HepG2 (cell line): ENCODE results near the gene FAM131A. TPM values are rescaled to one million over a fixed set of nuclear protein-coding genes. Genes with fewer than 3 reads are reported as not detected.
A peak's percentile ranks its signal among the peaks of the same experiment; 100 is the strongest.

Experiments
- ARID4A ChIP-seq: sonication (generic); formaldehyde crosslinking; IDR thresholded peaks from 2 replicates; pipeline ENCODE4 v1.5.0; 2020; ENCODE audit warnings: mild to moderate bottlenecking, missing genetic modification reagents, borderline replicate concordance
- ARNTL ChIP-seq: sonication (generic); formaldehyde crosslinking; IDR thresholded peaks from 2 replicates; pipeline ENCODE4 v1.4.0; 2020; ENCODE audit warnings: mild to moderate bottlenecking, missing genetic modification reagents
- BCL6 ChIP-seq: IDR thresholded peaks from 2 replicates; pipeline ENCODE4 v1.6.1; 2016; ENCODE audit warnings: missing genetic modification reagents, missing compliant biosample characterization
- DR1 ChIP-seq: sonication (generic); formaldehyde crosslinking; IDR thresholded peaks from 2 replicates; pipeline ENCODE4 v1.8.0; 2021; ENCODE audit warnings: mild to moderate bottlenecking, missing genetic modification reagents, inconsistent platforms
- HNRNPH1 ChIP-seq: fragments of 200-400 bp; formaldehyde crosslinking; optimal IDR thresholded peaks from 2 replicates; pipeline ENCODE3; 2017; ENCODE audit warnings: mild to moderate bottlenecking, low read depth, low read length
- HOXA5 ChIP-seq: sonication (generic); formaldehyde crosslinking; IDR thresholded peaks from 2 replicates; pipeline ENCODE4 v1.4.0; 2020; ENCODE audit warnings: missing genetic modification reagents
- MED1 ChIP-seq: sonication (generic); formaldehyde crosslinking; IDR thresholded peaks from 2 replicates; pipeline ENCODE4 v1.4.0; 2020; ENCODE audit warnings: missing genetic modification reagents
- NR2F6 ChIP-seq, 2 experiments: IDR thresholded peaks; 2 replicates each; pipeline ENCODE4 v1.6.1; 2016; ENCODE audit warnings: antibody characterized with exemption in 1 of 2, mild to moderate bottlenecking in 1 of 2
- POLR2AphosphoS2 ChIP-seq: IDR thresholded peaks from 2 replicates; pipeline ENCODE4 v1.6.1; 2011; ENCODE audit warnings: low read depth, low read length, improper control_type of control experiment
- RAD21 ChIP-seq: fragments of 450-650 bp; formaldehyde crosslinking; IDR thresholded peaks from 2 replicates; pipeline ENCODE4 v1.5.0; 2020; ENCODE audit warnings: mild to moderate bottlenecking
- RBFOX2 ChIP-seq: fragments of 200-400 bp; formaldehyde crosslinking; IDR thresholded peaks from 2 replicates; pipeline ENCODE4 v1.6.1; 2017; ENCODE audit warnings: low read depth, mild to moderate bottlenecking, low read length
- SAFB2 ChIP-seq: sonication (generic); formaldehyde crosslinking; IDR thresholded peaks from 2 replicates; pipeline ENCODE4 v1.5.1; 2020; ENCODE audit warnings: missing genetic modification reagents, low read depth, mild to moderate bottlenecking, borderline replicate concordance
- SKIL ChIP-seq: sonication (generic); formaldehyde crosslinking; IDR thresholded peaks from 2 replicates; pipeline ENCODE4 v1.8.0; 2022; ENCODE audit warnings: missing genetic modification reagents, mild to moderate bottlenecking, moderate library complexity, borderline replicate concordance
- UBTF ChIP-seq: sonication (generic); formaldehyde crosslinking; IDR thresholded peaks from 2 replicates; pipeline ENCODE4 v1.4.0; 2020; ENCODE audit warnings: mild to moderate bottlenecking, missing genetic modification reagents
- ZFY ChIP-seq: sonication (generic); formaldehyde crosslinking; IDR thresholded peaks from 2 replicates; pipeline ENCODE4 v1.4.0; 2020; ENCODE audit warnings: missing genetic modification reagents
- ZNF251 ChIP-seq: sonication (generic); formaldehyde crosslinking; IDR thresholded peaks from 2 replicates; pipeline ENCODE4 v1.9.0; 2021; ENCODE audit warnings: mild to moderate bottlenecking, missing genetic modification reagents
- ZNF558 ChIP-seq: sonication (generic); formaldehyde crosslinking; IDR thresholded peaks from 2 replicates; pipeline ENCODE4 v1.9.0; 2022; ENCODE audit warnings: mild to moderate bottlenecking, missing genetic modification reagents, borderline replicate concordance
- ZNF567 ChIP-seq: sonication (generic); formaldehyde crosslinking; IDR thresholded peaks from 2 replicates; pipeline ENCODE4 v1.8.1; 2023; ENCODE audit warnings: mild to moderate bottlenecking, missing genetic modification reagents, borderline replicate concordance
- ZNF709 ChIP-seq: sonication (generic); formaldehyde crosslinking; IDR thresholded peaks from 2 replicates; pipeline ENCODE4 v1.5.0; 2020; ENCODE audit warnings: mild to moderate bottlenecking, missing genetic modification reagents
- ZZZ3 ChIP-seq: sonication (generic); formaldehyde crosslinking; IDR thresholded peaks from 2 replicates; pipeline ENCODE4 v1.4.0; 2020; ENCODE audit warnings: missing genetic modification reagents, mild to moderate bottlenecking, borderline replicate concordance
- polyA plus RNA-seq, 8 experiments: library from polyadenylated mRNA; depleted of rRNA in 3 of 8; stranded (reverse) in 7 of 8; unstranded in 1 of 8; fragments of >200 nt; fragmentation: Illumina TruSeq in 4 of 8; extraction: Trizol in 4 of 8; gene quantifications; 2 replicates each; pipeline versions ENCODE4 v1.2.1 to v1.2.3, GENCODE V29; 2011 to 2016; ENCODE audit warnings: low read depth in 4 of 8, missing spikeins in 1 of 8, mixed read lengths in 1 of 8; ENCODE audit not compliant: insufficient read depth in 1 of 8
- total RNA-seq, 5 experiments: library from RNA; depleted of rRNA; stranded (reverse); fragments of >200 nt; fragmentation: Illumina TruSeq; extraction: Trizol; gene quantifications; 2 replicates each; pipeline ENCODE4 v1.2.3, GENCODE V29; 2016; ENCODE audit warnings: low read depth in 1 of 5
- TF ChIP-seq, protein P1 (sequence below), 2 experiments: fragments of 450-650 bp in 1 of 2; sonication (generic) in 1 of 2; formaldehyde crosslinking; IDR thresholded peaks; 2 replicates each; pipeline versions ENCODE4 v1.5.0 to v1.8.0; 2020 to 2022; ENCODE audit warnings: mild to moderate bottlenecking in 1 of 2, missing genetic modification reagents in 1 of 2

Gene FAM131A
- total and polyA plus RNA-seq, 2 of the 13 experiments (the other 11 are each of a cell fraction or from before 2014, with no cell fraction given), result 9.2 to 9.3 TPM

GRCh38 chr3:184361532-184361931 is 24.1 kb downstream of the FAM131A start, which contains the start of the genes CLCN2 and POLR2H (continued):
- TF ChIP-seq ZNF709 (CRISPR knock-in tag) (peak; percentile 42; the same call in 1 of the 2 replicates), ZZZ3 (CRISPR knock-in tag) (no peak), ZFY (CRISPR knock-in tag) (peak; percentile 84), SAFB2 (CRISPR knock-in tag) (no peak; the same call in 1 of the 2 replicates), ZNF567 (CRISPR knock-in tag) (0 out of 2 replicates have a peak, but pooled peaks have one; percentile 71), SKIL (CRISPR knock-in tag) (no peak), POLR2AphosphoS2 (no peak), MED1 (CRISPR knock-in tag) (peak; percentile 70), ZNF251 (CRISPR knock-in tag) (no peak), HNRNPH1 (no peak), ARID4A (CRISPR knock-in tag) (peak; percentile 69), UBTF (CRISPR knock-in tag) (peak; percentile 77; the same call in 1 of the 2 replicates), HOXA5 (CRISPR knock-in tag) (0 out of 2 replicates have a peak, but pooled peaks have one; percentile 38), ZNF558 (CRISPR knock-in tag) (peak; percentile 75; the same call in 1 of the 2 replicates), RAD21 (CRISPR knock-in tag) (peak; percentile 60), BCL6 (CRISPR knock-in tag) (no peak), RBFOX2 (peak; percentile 88), DR1 (CRISPR knock-in tag) (peak; percentile 24; the same call in 1 of the 2 replicates), NR2F6 (IDR thresholded peaks at IDR 0.05) (no peak), NR2F6 (CRISPR knock-in tag; IDR thresholded peaks at IDR 0.05) (0 out of 2 replicates have a peak, but pooled peaks have one; percentile 8), ARNTL (CRISPR knock-in tag) (peak; percentile 64)
- TF ChIP-seq, protein P1, sequence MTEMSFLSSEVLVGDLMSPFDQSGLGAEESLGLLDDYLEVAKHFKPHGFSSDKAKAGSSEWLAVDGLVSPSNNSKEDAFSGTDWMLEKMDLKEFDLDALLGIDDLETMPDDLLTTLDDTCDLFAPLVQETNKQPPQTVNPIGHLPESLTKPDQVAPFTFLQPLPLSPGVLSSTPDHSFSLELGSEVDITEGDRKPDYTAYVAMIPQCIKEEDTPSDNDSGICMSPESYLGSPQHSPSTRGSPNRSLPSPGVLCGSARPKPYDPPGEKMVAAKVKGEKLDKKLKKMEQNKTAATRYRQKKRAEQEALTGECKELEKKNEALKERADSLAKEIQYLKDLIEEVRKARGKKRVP (CRISPR knock-in tag; IDR thresholded peaks at IDR 0.05), result no peak
